Right lobe of liver (tissue), 6 donors: ENCODE measurements around the gene TYMS. TPM values are rescaled to one million over a fixed set of nuclear protein-coding genes. Genes with fewer than 3 reads are reported as not detected.

Source experiments
- ATAC-seq, 4 donors: fragments of 200-7000 bp; cut with Tn5 transposase; one replicate each; pipeline ENCODE4 v1.9.1; 2020; ENCODE audit warnings: mild to moderate bottlenecking in 4 of 4, moderate library complexity in 4 of 4
- DNase-seq, 3 donors: peaks; one replicate each; pipeline ENCODE4 v3.0.0-alpha.2; 2020
- H3K27ac ChIP-seq, 3 donors: fragments of 200-600 bp; one replicate each; pipeline ENCODE4 v1.8.0; 2022
- H3K27me3 ChIP-seq, 2 donors: fragments of 200-600 bp; one replicate each; pipeline ENCODE4 v1.8.0; 2022
- H3K36me3 ChIP-seq, 4 donors: fragments of 200-600 bp; sonication (generic) in 1 of 4; one replicate each; pipeline versions ENCODE4 v1.5.1 to v1.8.0; 2017 to 2022; ENCODE audit warnings: control low read depth in 1 of 4
- H3K4me1 ChIP-seq, 4 donors: fragments of 200-600 bp; sonication (generic) in 1 of 4; one replicate each; pipeline versions ENCODE4 v1.5.1 to v1.8.0; 2017 to 2022; ENCODE audit warnings: control low read depth in 1 of 4
- H3K4me3 ChIP-seq, 3 donors: fragments of 200-600 bp; one replicate each; pipeline ENCODE4 v1.8.0; 2022
- H3K9me3 ChIP-seq, 4 donors: fragments of 200-600 bp; sonication (generic) in 1 of 4; one replicate each; pipeline versions ENCODE4 v1.5.1 to v1.8.0; 2017 to 2022; ENCODE audit warnings: control low read depth in 1 of 4
- POLR2A ChIP-seq: fragments of 450-650 bp; IDR thresholded peaks from one replicate; pipeline ENCODE4 v1.6.1; 2017; ENCODE audit warnings: antibody characterized with exemption, mild to moderate bottlenecking
- WGBS: methylation state at CpG from one replicate; pipeline ENCODE4 v1.1.6; 2018; ENCODE audit warnings: low coverage, low lambda C conversion rate; ENCODE audit not compliant: insufficient coverage; ENCODE audit errors: missing lambda C conversion rate; 5-methylcytosine and 5-hydroxymethylcytosine counted together
- intact Hi-C, 2 donors: fragments of 100-400 bp; cut with DNase I; formaldehyde crosslinking; loops; one replicate each; pipeline versions ENCODE4 v1.11.2 to v1.14.1; 2022
- total RNA-seq, 6 experiments: library from RNA; depleted of rRNA in 2 of 6; stranded (reverse); fragments of >200 nt in 2 of 6; fragmentation: NEBNext Ultra II Directional in 3 of 6; extraction: Animal tissue kit (Norgen Biotek cat#: 25700) in 3 of 6; gene quantifications; one replicate each; pipeline versions ENCODE4 v1.1.0 to v1.2.4, GENCODE V29; 2016 to 2023
- TF ChIP-seq, protein P1 (sequence below), 4 donors: fragments of 200-600 bp in 3 of 4; fragments of 450-650 bp in 1 of 4; IDR thresholded peaks; one replicate each; pipeline versions ENCODE4 v1.5.1 to v1.8.0; 2016 to 2022; ENCODE audit warnings: antibody characterized with exemption in 4 of 4, mild to moderate bottlenecking in 2 of 4
- donor health status: DM: no; HTN: yes; CAD: no.
- donor health status: DM: no; HTN: no; CAD: no.
- donor health status: DM: no; HTN: no; CAD: no.
- donor health status: DM: no; HTN: yes; CAD: no.
- donor health status: DM: no; HTN: yes; CAD: no.

Gene TYMS
- total RNA-seq, 6 experiments from 2014 or later = 1.1 to 14.9 (median 4.2) TPM

DNA sequence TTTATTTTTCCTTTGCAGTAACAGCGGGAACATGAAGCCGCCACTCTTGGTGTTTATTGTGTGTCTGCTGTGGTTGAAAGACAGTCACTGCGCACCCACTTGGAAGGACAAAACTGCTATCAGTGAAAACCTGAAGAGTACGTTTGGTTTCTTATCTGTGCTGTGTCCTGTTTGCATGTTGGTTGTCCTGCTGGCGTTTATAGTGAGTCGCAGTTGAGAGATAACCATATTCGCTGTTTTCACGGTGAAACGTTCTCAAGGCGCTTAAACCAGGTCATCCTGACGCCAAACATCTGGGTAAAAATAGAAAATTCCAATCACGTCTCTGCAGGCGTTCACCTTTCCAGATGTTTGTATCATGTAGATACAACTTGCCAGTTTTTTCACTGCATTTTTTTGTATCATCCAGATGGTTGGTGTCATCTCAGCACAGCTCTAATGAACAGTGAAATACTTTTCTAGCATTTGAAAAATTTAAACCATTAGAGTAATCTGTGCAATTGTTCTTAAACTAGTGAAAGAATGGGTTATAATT lies 39.4 kb upstream of the TYMS start:
- H3K36me3 ChIP-seq = no peaks in the 10 kb centered on the region
- ATAC-seq = no peak
- H3K27me3 ChIP-seq = no peaks in the 10 kb centered on the region
- no peaks in the 10 kb centered on the region for H3K9me3 ChIP-seq
- no peaks in the 10 kb centered on the region for H3K4me1 ChIP-seq
- no peak overlapping the region for H3K27ac ChIP-seq
- DNase-seq = no peak
- WGBS = 33% methylated on average over 13 of the region's 13 CpGs
- H3K4me3 ChIP-seq = no peak overlapping the region
- no peak for TF ChIP-seq POLR2A
- TF ChIP-seq, protein P1, sequence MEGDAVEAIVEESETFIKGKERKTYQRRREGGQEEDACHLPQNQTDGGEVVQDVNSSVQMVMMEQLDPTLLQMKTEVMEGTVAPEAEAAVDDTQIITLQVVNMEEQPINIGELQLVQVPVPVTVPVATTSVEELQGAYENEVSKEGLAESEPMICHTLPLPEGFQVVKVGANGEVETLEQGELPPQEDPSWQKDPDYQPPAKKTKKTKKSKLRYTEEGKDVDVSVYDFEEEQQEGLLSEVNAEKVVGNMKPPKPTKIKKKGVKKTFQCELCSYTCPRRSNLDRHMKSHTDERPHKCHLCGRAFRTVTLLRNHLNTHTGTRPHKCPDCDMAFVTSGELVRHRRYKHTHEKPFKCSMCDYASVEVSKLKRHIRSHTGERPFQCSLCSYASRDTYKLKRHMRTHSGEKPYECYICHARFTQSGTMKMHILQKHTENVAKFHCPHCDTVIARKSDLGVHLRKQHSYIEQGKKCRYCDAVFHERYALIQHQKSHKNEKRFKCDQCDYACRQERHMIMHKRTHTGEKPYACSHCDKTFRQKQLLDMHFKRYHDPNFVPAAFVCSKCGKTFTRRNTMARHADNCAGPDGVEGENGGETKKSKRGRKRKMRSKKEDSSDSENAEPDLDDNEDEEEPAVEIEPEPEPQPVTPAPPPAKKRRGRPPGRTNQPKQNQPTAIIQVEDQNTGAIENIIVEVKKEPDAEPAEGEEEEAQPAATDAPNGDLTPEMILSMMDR (IDR thresholded peaks at IDR 0.05) = no peak
- intact Hi-C loops = no loop called here

GRCh38 chr18:618618-619017 lies 38.8 kb upstream of the TYMS start:
- no peak for TF ChIP-seq POLR2A
- TF ChIP-seq, protein P1 (IDR thresholded peaks at IDR 0.05) = no peak
- H3K4me3 ChIP-seq = no peak overlapping the region
- 70% methylated on average over 5 of the region's 5 CpGs for WGBS
- no peaks in the 10 kb centered on the region for H3K9me3 ChIP-seq
- H3K36me3 ChIP-seq = no peaks in the 10 kb centered on the region
- H3K27me3 ChIP-seq = no peaks in the 10 kb centered on the region
- H3K4me1 ChIP-seq = no peaks in the 10 kb centered on the region
- no peak for ATAC-seq
- no peak overlapping the region for H3K27ac ChIP-seq
- intact Hi-C loops = no loop called here
- DNase-seq = no peak

GRCh38 chr18:621291-622043 lies 36.0 kb upstream of the TYMS start:
- intact Hi-C loops = no loop called here
- Histone ChIP-seq H3K27ac (no peak overlapping the region), H3K9me3 (no peaks in the 10 kb centered on the region), H3K4me3 (no peak overlapping the region), H3K4me1 (no peaks in the 10 kb centered on the region), H3K36me3 (no peaks in the 10 kb centered on the region), H3K27me3 (no peaks in the 10 kb centered on the region)
- no peak for ATAC-seq
- no peak for TF ChIP-seq POLR2A
- TF ChIP-seq, protein P1 (IDR thresholded peaks at IDR 0.05) = no peak
- WGBS = 33% methylated on average over 7 of the region's 7 CpGs
- DNase-seq = no peak

GRCh38 chr18:622289-622688 lies 35.2 kb upstream of the TYMS start:
- Histone ChIP-seq H3K9me3 (no peaks in the 10 kb centered on the region), H3K27me3 (no peaks in the 10 kb centered on the region), H3K27ac (no peak overlapping the region), H3K36me3 (no peaks in the 10 kb centered on the region), H3K4me1 (no peaks in the 10 kb centered on the region), H3K4me3 (no peak overlapping the region)
- WGBS = 57% methylated on average over 6 of the region's 6 CpGs
- intact Hi-C loops = no loop called here
- ATAC-seq = no peak
- TF ChIP-seq POLR2A = no peak
- TF ChIP-seq, protein P1 (IDR thresholded peaks at IDR 0.05) = no peak
- DNase-seq = no peak
